K562 (cell line): Measurements from ENCODE around the gene DCTN1. TPM values are rescaled to one million over a fixed set of nuclear protein-coding genes. Genes with fewer than 3 reads are reported as not detected.
A peak's percentile ranks its signal among the peaks of the same experiment; 100 is the strongest.

Experiments
- BACH1 ChIP-seq: fragments of 200-800 bp; sonication (Bioruptor generic); IDR thresholded peaks from 2 replicates; pipeline ENCODE4 v1.6.1; 2016; ENCODE audit warnings: missing genetic modification characterization, missing compliant biosample characterization
- ETV6 ChIP-seq, 3 experiments: fragments of 150-350 bp in 1 of 3; sonication (generic) in 1 of 3; formaldehyde crosslinking in 1 of 3; IDR thresholded peaks; 2 replicates each; pipeline versions ENCODE4 v1.6.1 to v1.8.0; 2014 to 2022; ENCODE audit warnings: borderline replicate concordance in 2 of 3, low read depth in 2 of 3, antibody characterized with exemption in 1 of 3, low read length in 1 of 3, mild to moderate bottlenecking in 1 of 3, missing genetic modification reagents in 1 of 3
- JUNB ChIP-seq: fragments of 450-650 bp; formaldehyde crosslinking; conservative IDR thresholded peaks from 2 replicates; pipeline ENCODE4 v1.4.0; 2020; ENCODE audit warnings: mild to moderate bottlenecking
- PHF20 ChIP-seq: fragments of 450-650 bp; IDR thresholded peaks from 2 replicates; pipeline ENCODE4 v1.6.1; 2018; ENCODE audit not compliant: partially characterized antibody
- TCF3 ChIP-seq: sonication (generic); formaldehyde crosslinking; IDR thresholded peaks from 2 replicates; pipeline ENCODE4 v1.4.0; 2020; ENCODE audit warnings: mild to moderate bottlenecking, missing genetic modification reagents
- THRAP3 ChIP-seq: fragments of 450-650 bp; IDR thresholded peaks from 2 replicates; pipeline ENCODE4 v1.6.1; 2016; ENCODE audit warnings: mild to moderate bottlenecking, inconsistent platforms, borderline replicate concordance
- ZBTB2 ChIP-seq: fragments of 450-650 bp; IDR thresholded peaks from 2 replicates; pipeline ENCODE4 v1.6.1; 2016; ENCODE audit warnings: antibody characterized with exemption
- ZNF175 ChIP-seq: fragments of 200-800 bp; sonication (Bioruptor generic); IDR thresholded peaks from 2 replicates; pipeline ENCODE4 v1.6.1; 2016; ENCODE audit warnings: low read depth, mild to moderate bottlenecking, missing genetic modification characterization, missing compliant biosample characterization
- ZNF184 ChIP-seq: sonication (generic); formaldehyde crosslinking; IDR thresholded peaks from 2 replicates; pipeline ENCODE4 v1.5.0; 2020; ENCODE audit warnings: missing genetic modification reagents
- ZNF699 ChIP-seq: fragments of 250-450 bp; sonication (Bioruptor Pico); IDR thresholded peaks from 2 replicates; pipeline ENCODE4 v1.8.0; 2021; ENCODE audit warnings: mild to moderate bottlenecking, moderate library complexity; ENCODE audit not compliant: insufficient replicate concordance
- ZNF717 ChIP-seq: fragments of 250-450 bp; sonication (Bioruptor Pico); IDR thresholded peaks from 2 replicates; pipeline ENCODE4 v1.5.0; 2021
- polyA plus RNA-seq, 8 experiments: library from polyadenylated mRNA; depleted of rRNA in 4 of 8; stranded (reverse) in 5 of 8; unstranded in 3 of 8; fragments of >200 nt; fragmentation: Nextera tagmentation in 2 of 8; fragmentation: Illumina TruSeq in 1 of 8; extraction: Ambion mirVana in 2 of 8; extraction: Trizol in 1 of 8; gene quantifications; 2 replicates each; pipeline versions ENCODE4 v1.2.1 to v1.2.3, GENCODE V29; 2011 to 2014; ENCODE audit warnings: inconsistent platforms in 1 of 8, missing spikeins in 1 of 8
- total RNA-seq, 7 experiments: library from RNA; depleted of rRNA in 6 of 7; stranded (reverse); fragments of >200 nt in 6 of 7; fragmentation: Illumina TruSeq in 2 of 7; extraction: Trizol in 2 of 7; gene quantifications; 2 replicates each; pipeline versions ENCODE4 v1.2.1 to v1.2.3, GENCODE V29; 2011 to 2021; ENCODE audit warnings: low replicate concordance in 1 of 7
- TF ChIP-seq, protein P1 (sequence below), 2 experiments: fragments of 450-650 bp in 1 of 2; sonication (generic) in 1 of 2; formaldehyde crosslinking in 1 of 2; IDR thresholded peaks; 2 replicates each; pipeline versions ENCODE4 v1.7.1 to v1.9.0; 2016 to 2022; ENCODE audit warnings: inconsistent platforms in 1 of 2, mild to moderate bottlenecking in 1 of 2, missing genetic modification reagents in 1 of 2
- TF ChIP-seq, protein P2 (sequence below): fragments of 250-450 bp; sonication (Bioruptor Pico); IDR thresholded peaks from 2 replicates; pipeline ENCODE4 v1.5.0; 2021; ENCODE audit warnings: mild to moderate bottlenecking, moderate library complexity

DCTN1 gene
- total and polyA plus RNA-seq, 9 of the 15 experiments (the other 6 are each of a cell fraction or from before 2014, with no cell fraction given): 23.9 to 71.7 (median 45.0) TPM

DNA sequence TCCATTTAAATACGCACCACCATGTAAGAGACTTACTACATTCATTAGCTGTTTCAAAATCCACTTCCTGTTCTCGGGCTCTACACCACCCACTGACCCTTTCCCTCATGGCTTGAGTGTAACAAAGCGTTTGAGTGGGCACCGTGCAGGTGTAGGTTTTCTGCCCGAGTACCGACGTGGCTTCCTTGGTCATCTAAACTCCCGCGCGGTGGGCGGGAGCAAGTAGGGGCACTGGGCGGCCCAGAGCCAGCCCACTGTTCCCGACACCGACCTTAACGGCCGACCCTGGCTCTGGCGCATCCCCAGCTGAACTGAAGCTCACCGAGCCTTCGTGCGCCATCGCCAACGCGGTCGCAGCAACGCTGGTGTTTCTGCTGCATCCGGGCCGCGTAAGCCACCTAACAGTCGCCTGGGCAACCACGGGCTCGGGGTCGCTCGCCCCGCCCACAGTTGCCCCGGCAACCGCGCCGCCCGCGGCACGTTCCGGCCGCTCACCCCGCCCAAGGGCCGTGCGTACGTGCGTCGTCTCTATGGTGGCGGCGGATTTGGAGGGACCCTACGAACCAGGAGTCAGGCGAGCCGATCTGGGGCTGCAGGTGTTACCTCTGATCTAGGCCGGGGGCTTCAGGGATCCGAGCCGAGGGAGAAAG, 41.2 kb upstream of the DCTN1 start, which contains the start of the genes C2orf81 and WDR54 (continued):
- TF ChIP-seq, protein P1, sequence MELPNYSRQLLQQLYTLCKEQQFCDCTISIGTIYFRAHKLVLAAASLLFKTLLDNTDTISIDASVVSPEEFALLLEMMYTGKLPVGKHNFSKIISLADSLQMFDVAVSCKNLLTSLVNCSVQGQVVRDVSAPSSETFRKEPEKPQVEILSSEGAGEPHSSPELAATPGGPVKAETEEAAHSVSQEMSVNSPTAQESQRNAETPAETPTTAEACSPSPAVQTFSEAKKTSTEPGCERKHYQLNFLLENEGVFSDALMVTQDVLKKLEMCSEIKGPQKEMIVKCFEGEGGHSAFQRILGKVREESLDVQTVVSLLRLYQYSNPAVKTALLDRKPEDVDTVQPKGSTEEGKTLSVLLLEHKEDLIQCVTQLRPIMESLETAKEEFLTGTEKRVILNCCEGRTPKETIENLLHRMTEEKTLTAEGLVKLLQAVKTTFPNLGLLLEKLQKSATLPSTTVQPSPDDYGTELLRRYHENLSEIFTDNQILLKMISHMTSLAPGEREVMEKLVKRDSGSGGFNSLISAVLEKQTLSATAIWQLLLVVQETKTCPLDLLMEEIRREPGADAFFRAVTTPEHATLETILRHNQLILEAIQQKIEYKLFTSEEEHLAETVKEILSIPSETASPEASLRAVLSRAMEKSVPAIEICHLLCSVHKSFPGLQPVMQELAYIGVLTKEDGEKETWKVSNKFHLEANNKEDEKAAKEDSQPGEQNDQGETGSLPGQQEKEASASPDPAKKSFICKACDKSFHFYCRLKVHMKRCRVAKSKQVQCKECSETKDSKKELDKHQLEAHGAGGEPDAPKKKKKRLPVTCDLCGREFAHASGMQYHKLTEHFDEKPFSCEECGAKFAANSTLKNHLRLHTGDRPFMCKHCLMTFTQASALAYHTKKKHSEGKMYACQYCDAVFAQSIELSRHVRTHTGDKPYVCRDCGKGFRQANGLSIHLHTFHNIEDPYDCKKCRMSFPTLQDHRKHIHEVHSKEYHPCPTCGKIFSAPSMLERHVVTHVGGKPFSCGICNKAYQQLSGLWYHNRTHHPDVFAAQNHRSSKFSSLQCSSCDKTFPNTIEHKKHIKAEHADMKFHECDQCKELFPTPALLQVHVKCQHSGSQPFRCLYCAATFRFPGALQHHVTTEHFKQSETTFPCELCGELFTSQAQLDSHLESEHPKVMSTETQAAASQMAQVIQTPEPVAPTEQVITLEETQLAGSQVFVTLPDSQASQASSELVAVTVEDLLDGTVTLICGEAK (IDR thresholded peaks at IDR 0.05): no peak
- TF ChIP-seq, protein P1 (CRISPR knock-in tag; IDR thresholded peaks at IDR 0.05): no peak
- no peak for TF ChIP-seq THRAP3
- TF ChIP-seq ZNF184 (CRISPR knock-in tag): no peak
- no peak for TF ChIP-seq ZNF717
- no peak for TF ChIP-seq TCF3 (CRISPR knock-in tag)
- TF ChIP-seq PHF20: peak; percentile 43
- TF ChIP-seq, protein P2, sequence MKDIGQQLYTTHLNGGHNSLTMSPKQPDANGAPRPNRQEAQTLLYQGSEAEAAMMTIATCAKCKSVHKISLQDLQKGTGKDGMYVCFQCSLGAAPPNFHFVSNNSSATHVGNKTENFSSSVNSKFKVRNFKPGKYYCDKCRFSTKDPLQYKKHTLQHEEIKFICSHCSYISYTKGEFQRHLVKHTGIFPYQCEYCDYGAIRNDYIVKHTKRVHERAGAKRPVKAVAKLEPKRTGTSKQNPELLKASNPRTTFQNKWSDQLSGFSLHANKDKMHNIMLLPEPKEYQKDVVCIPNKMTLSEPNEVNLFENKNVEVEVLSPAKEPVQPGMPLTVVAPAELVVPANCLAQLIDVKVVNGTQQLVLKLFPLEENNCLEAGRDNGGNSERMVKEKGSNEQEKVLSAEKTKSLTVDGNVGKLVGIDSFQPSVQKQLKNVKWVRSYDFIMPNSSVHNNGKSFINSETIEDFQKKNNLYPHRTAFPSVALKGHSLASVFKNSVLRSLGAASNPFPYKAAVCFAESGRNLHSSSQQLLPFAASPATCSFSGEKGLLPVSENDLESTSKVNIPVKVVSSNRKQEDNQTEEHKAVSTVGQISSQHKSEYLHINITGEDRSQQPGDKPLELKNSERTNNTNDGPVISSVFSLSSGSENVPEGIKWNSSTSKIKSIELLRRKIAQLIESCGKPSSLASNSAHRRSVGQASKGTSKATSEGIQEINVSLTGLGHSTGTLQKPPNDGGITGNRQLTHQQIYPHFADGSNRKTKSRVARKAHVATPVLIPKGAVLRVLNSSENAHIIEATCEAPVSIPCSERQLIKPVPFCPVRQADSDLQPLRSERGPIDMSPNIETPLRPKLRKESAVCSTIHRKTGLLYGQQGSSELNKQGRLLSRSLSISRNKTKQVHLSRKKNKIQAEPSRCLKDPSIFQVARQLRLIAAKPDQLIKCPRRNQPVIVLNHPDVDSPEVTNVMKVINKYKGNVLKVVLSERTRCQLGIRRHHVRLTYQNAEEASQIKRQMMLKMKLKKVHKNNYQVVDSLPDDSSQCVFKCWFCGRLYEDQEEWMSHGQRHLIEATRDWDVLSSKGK (CRISPR knock-in tag): no peak
- TF ChIP-seq ZNF175: no peak
- no peak for TF ChIP-seq JUNB (CRISPR knock-in tag)
- no peak for TF ChIP-seq ZNF699 (CRISPR knock-in tag)
- no peak for TF ChIP-seq ETV6 (IDR thresholded peaks at IDR 0.05; ENCODE audit: borderline replicate concordance in 1 of 2, low read depth in 2 of 2, low read length in 1 of 2)
- TF ChIP-seq ETV6 (CRISPR knock-in tag; IDR thresholded peaks at IDR 0.05; ENCODE audit: borderline replicate concordance): no peak
- peak; percentile 88; the same call in 1 of the 2 replicates for TF ChIP-seq ZBTB2
- no peak for TF ChIP-seq BACH1 (tag)
